ENCODE results near the gene RHBDD1.
"Not testable (repeated sequence)": the region's sequence is repeated elsewhere in the genome, so short reads cannot be mapped to it uniquely, and the experiment has no call there.

RHBDD1 gene

GRCh38 chr2:226838722-226839121 is 2.9 kb downstream of the RHBDD1 start:
- H3K27ac ChIP-seq = no peak overlapping the region
- TF ChIP-seq ZFX (IDR thresholded peaks at IDR 0.05) (no peak), CTCF (conservative IDR thresholded peaks at IDR 0.05) (no peak)

DNA sequence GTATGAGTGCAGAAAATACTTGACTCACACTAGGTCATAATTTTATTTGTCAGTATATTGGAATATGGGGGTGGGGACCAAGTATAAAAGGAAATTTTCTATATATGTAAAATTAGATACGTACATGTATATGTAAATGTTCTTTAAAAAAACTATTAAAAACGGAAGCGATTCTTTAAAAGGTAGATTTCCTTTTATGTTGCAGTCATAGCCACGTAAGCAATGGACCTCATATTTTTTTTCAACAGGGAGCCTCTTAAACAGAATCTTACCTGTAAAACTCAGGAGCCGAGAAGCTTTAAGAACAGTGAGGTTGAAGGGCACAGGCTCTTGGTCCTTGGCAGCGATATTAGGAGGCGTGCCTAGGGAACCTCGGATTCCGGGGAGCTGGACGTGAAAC is 3.3 kb downstream of the RHBDD1 start:
- TF ChIP-seq CTCF (conservative IDR thresholded peaks at IDR 0.05) = no peak
- no peak for TF ChIP-seq ZFX (IDR thresholded peaks at IDR 0.05)
- no peak overlapping the region for H3K27ac ChIP-seq

DNA sequence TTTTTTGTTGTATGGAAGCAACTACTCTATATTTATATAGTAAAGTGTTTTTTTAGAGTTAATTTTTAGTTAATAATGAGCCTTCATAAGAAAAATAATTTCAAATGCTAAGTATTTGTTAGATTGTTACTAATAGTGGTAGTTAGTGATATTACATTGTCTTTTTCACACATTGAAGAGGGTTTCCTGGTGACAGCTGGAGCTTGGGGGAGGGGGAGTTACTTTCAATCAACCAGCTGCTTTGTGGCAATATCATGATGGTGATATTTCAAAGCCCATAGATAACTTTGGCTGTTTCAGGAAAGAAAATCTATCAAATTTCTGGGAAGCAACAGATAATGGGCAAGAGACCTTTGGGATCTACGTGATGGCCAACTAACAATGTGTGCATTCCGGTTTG is 4.1 kb downstream of the RHBDD1 start:
- no peak for TF ChIP-seq ZFX (IDR thresholded peaks at IDR 0.05)
- TF ChIP-seq CTCF (conservative IDR thresholded peaks at IDR 0.05) = no peak
- no peak overlapping the region for H3K27ac ChIP-seq

GRCh38 chr2:226843001-226843400 is 7.1 kb downstream of the RHBDD1 start:
- not testable (repeated sequence) for H3K27ac ChIP-seq

- TF ChIP-seq CTCF (conservative IDR thresholded peaks at IDR 0.05) (no peak), ZFX (IDR thresholded peaks at IDR 0.05) (no peak)
Observed at GRCh38 chr2:226845386-226846116, 9.7 kb downstream of the RHBDD1 start.

GRCh38 chr2:226847090-226847489 is 11.2 kb downstream of the RHBDD1 start:
- no peak overlapping the region for H3K27ac ChIP-seq
- TF ChIP-seq CTCF (conservative IDR thresholded peaks at IDR 0.05) (no peak), ZFX (IDR thresholded peaks at IDR 0.05) (no peak)

More at GRCh38 chr2:226845386-226846116, 9.7 kb downstream of the RHBDD1 start:
- H3K27ac ChIP-seq = no peak overlapping the region

GRCh38 chr2:226847511-226847910 is 11.7 kb downstream of the RHBDD1 start:
- no peak overlapping the region for H3K27ac ChIP-seq
- no peak for TF ChIP-seq ZFX (IDR thresholded peaks at IDR 0.05)
- TF ChIP-seq CTCF (conservative IDR thresholded peaks at IDR 0.05) = no peak

- no peak for TF ChIP-seq CTCF (conservative IDR thresholded peaks at IDR 0.05)
- TF ChIP-seq ZFX (IDR thresholded peaks at IDR 0.05) = no peak
Observed at GRCh38 chr2:226849349-226849748, 13.5 kb downstream of the RHBDD1 start.

More at GRCh38 chr2:226849349-226849748, 13.5 kb downstream of the RHBDD1 start:
- H3K27ac ChIP-seq = no peak overlapping the region
